SU-DHL-6 (cell line): Measurements from ENCODE around the gene SGPP2.

Experiments used
- CTCF ChIP-seq: fragments of 200-600 bp; sonication (generic); IDR thresholded peaks from one replicate; pipeline ENCODE4 v1.5.1; 2017; ENCODE audit warnings: antibody characterized with exemption, mild to moderate bottlenecking, low read length, moderate library complexity; ENCODE audit not compliant: insufficient read depth, poor library complexity, severe bottlenecking
- EZH2phosphoT487 ChIP-seq: fragments of 200-600 bp; sonication (generic), shearing (Covaris generic); conservative IDR thresholded peaks from 2 replicates; pipeline ENCODE4 v1.6.1; 2018; ENCODE audit warnings: mild to moderate bottlenecking, antibody characterized with exemption, low read length, moderate library complexity, mixed read lengths

GRCh38 chr2:222561151-222561550, 136.8 kb downstream of the SGPP2 start:
- TF ChIP-seq CTCF: no peak
- TF ChIP-seq EZH2phosphoT487: no peak
